ENCODE measurements around the gene FLNB. TPM values are rescaled to one million over a fixed set of nuclear protein-coding genes. Genes with fewer than 3 reads are reported as not detected.

Gene FLNB
- total RNA-seq, 2 experiments from 2014 or later = 26.3 to 28.4 TPM

- DNase-seq (no peak), ATAC-seq (no peak)
- intact Hi-C loops (cut with micrococcal nuclease) = no loop called here
- TF ChIP-seq CTCF (IDR thresholded peaks at IDR 0.05) = no peak
- CTCF ChIA-PET = no interaction called here
- Mint-ChIP-seq H3K27ac (peak overlapping the region; percentile 17), H3K4me3 (no peak overlapping the region), H3K4me1 (ENCODE audit: low read depth) (peaks cover 36% of the 10 kb centered on the region), H3K36me3 (ENCODE audit: low read depth) (peaks cover 29% of the 10 kb centered on the region), H3K9me3 (no peaks in the 10 kb centered on the region), H3K27me3 (no peaks in the 10 kb centered on the region)
- POLR2A ChIA-PET = no interaction called here
These were observed 103.9 kb downstream of the FLNB start for GRCh38 chr3:58112185-58112535.

- DNase-seq (no peak), ATAC-seq (no peak)
- Mint-ChIP-seq H3K27me3 (no peaks in the 10 kb centered on the region), H3K4me3 (no peak overlapping the region), H3K9me3 (no peaks in the 10 kb centered on the region), H3K36me3 (ENCODE audit: low read depth) (peaks cover 19% of the 10 kb centered on the region), H3K4me1 (ENCODE audit: low read depth) (peaks cover 38% of the 10 kb centered on the region), H3K27ac (no peak overlapping the region)
- ChIA-PET CTCF (interaction anchor here (1.0 to 2.8 kb wide), 4 partner anchors 52 to 107 kb away, joined by 3 to 8 read pairs (median 3); partner anchors contain the start of gene FLNB), POLR2A (no interaction called here)
- no peak for TF ChIP-seq CTCF (IDR thresholded peaks at IDR 0.05)
- intact Hi-C loops (cut with micrococcal nuclease) = no loop called here
These were observed 107.0 kb downstream of the FLNB start for GRCh38 chr3:58115175-58115574.

DNA sequence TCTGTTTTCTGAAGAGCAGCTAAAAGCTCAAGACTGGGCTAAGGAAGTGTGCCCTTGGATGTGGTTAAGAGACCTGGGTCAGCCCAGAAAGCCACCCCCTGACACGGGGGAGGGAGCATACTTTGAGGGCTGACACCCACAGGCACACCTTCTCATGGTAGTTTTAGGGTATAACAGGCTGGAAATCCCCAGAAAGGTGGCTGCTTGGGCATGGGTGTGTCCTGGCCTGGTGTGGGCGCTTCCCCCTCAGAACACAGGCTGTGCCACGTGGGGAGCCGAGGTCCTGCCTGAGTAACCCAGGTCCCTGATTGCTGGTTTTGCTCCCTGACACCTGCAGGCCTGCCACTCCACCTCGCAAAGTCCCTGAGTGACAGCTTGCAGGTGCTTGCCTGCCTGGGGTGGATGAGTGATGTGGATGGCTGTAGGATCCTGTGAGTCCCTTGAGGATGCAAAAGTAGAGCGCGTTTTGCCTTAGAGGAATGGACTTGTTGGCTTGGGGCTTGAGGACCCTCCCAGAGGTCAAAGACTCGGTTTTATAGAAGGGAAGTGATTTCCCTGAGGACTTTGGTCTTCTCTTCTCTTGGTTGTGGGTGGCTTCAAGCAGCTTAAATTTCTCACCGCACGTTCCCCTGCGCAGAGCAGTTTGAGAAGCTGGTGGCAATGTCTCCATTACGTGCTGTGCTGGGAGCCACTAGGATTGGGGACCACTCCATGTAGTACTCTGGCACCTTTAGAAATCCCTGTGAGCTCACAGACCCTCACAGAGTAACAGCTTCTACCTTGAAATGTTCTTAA is 108.1 kb downstream of the FLNB start:
- ChIA-PET POLR2A (interaction anchor here (0.6 to 1.5 kb wide), 4 partner anchors 9 to 284 kb away, joined by 3 read pairs; no protein-coding TSS in a partner anchor), CTCF (interaction anchor here (1.0 to 2.8 kb wide), 8 partner anchors 11 to 108 kb away, joined by 3 to 8 read pairs (median 4); partner anchors contain the start of gene FLNB)
- peaks cover 33% of the 10 kb centered on the region for H3K4me1 Mint-ChIP-seq (ENCODE audit: low read depth)
- H3K27me3 Mint-ChIP-seq = no peaks in the 10 kb centered on the region
- TF ChIP-seq CTCF (IDR thresholded peaks at IDR 0.05) = no peak
- H3K27ac Mint-ChIP-seq = peak overlapping the region; percentile 83
- no peaks in the 10 kb centered on the region for H3K9me3 Mint-ChIP-seq
- H3K4me3 Mint-ChIP-seq = no peak overlapping the region
- intact Hi-C loops (cut with micrococcal nuclease) = no loop called here
- ATAC-seq = peak; percentile 88
- DNase-seq = peak; percentile 75
- peaks cover 17% of the 10 kb centered on the region for H3K36me3 Mint-ChIP-seq (ENCODE audit: low read depth)

GRCh38 chr3:58116985-58117384 is 108.8 kb downstream of the FLNB start:
- CTCF ChIA-PET = interaction anchor here (0.7 to 2.8 kb wide), 5 partner anchors 10 to 109 kb away, joined by 3 to 8 read pairs (median 4); no protein-coding TSS in a partner anchor
- POLR2A ChIA-PET = interaction anchor here (1.1 to 1.5 kb wide), 2 partner anchors 10 to 13 kb away, joined by 3 read pairs; no protein-coding TSS in a partner anchor
- intact Hi-C loops (cut with micrococcal nuclease) = no loop called here
- DNase-seq (no peak), ATAC-seq (no peak)
- H3K9me3 Mint-ChIP-seq = no peaks in the 10 kb centered on the region
- H3K4me3 Mint-ChIP-seq = no peak overlapping the region
- peaks cover 17% of the 10 kb centered on the region for H3K36me3 Mint-ChIP-seq (ENCODE audit: low read depth)
- no peaks in the 10 kb centered on the region for H3K27me3 Mint-ChIP-seq
- H3K27ac Mint-ChIP-seq = peak overlapping the region; percentile 1
- no peak for TF ChIP-seq CTCF (IDR thresholded peaks at IDR 0.05)
- H3K4me1 Mint-ChIP-seq (ENCODE audit: low read depth) = peaks cover 27% of the 10 kb centered on the region

DNA sequence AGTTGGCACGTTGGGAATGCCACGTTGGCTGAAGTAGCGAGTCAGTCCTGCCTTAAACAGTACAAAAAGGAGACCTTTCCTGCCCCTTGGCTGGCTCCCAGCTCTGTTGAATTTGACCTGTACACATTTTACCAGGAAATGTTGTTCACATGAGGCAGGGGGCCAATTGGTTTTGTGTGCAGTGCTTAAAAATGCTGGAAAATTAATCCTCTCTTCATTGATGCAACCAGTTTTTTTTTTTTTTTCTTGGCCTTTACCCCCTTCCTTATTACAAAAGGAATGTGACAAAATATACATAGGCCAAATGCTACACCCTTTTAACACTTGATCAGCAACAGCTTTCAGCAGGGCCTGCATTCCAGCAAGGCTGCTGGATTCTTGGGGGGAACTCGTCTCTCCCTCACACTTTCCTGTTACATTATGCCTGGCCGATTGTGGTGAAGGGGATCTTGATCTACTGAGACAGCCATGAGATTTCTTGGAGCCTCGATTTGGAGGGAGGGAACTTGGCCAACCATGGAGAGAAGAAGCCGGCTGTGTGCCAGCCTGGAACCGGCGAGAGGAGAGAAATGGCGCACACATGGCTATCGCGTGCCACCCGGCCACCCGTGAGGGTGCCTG is 109.4 kb downstream of the FLNB start:
- no peak overlapping the region for H3K4me3 Mint-ChIP-seq
- TF ChIP-seq CTCF (IDR thresholded peaks at IDR 0.05) = no peak
- peaks cover 13% of the 10 kb centered on the region for H3K36me3 Mint-ChIP-seq (ENCODE audit: low read depth)
- intact Hi-C loops (cut with micrococcal nuclease) = no loop called here
- peaks cover 26% of the 10 kb centered on the region for H3K4me1 Mint-ChIP-seq (ENCODE audit: low read depth)
- no peak for ATAC-seq
- H3K27me3 Mint-ChIP-seq = no peaks in the 10 kb centered on the region
- no peaks in the 10 kb centered on the region for H3K9me3 Mint-ChIP-seq
- no peak overlapping the region for H3K27ac Mint-ChIP-seq
- DNase-seq = no peak
- ChIA-PET CTCF (interaction anchor here (0.7 to 2.8 kb wide), 6 partner anchors 9 to 110 kb away, joined by 3 to 8 read pairs (median 4); no protein-coding TSS in a partner anchor), POLR2A (interaction anchor here (0.7 kb wide), 1 partner anchor 854 kb away, joined by 3 read pairs; no protein-coding TSS in a partner anchor)
